SK-N-MC (cell line): Measurements from ENCODE around the gene BICC1.

Experiments
- DNase-seq: peaks from one replicate; pipeline ENCODE4 v3.0.0-alpha.2; 2011; ENCODE audit warnings: low read depth, low spot score
- H3K27ac ChIP-seq: fragments of 200-600 bp; sonication (generic); 2 replicates; pipeline ENCODE4 v1.5.1; 2016; ENCODE audit warnings: mixed run types
- H3K36me3 ChIP-seq: fragments of 200-600 bp; sonication (generic); 2 replicates; pipeline ENCODE4 v1.6.1; 2017; ENCODE audit warnings: antibody characterized with exemption, low read length, mixed read lengths; ENCODE audit not compliant: insufficient read depth
- H3K4me3 ChIP-seq: fragments of 200-600 bp; sonication (generic); 2 replicates; pipeline ENCODE4 v1.5.1; 2016
- H3K9ac ChIP-seq: fragments of 200-600 bp; sonication (generic); 2 replicates; pipeline ENCODE4 v1.8.0; 2017; ENCODE audit warnings: mixed run types, mixed read lengths; ENCODE audit not compliant: insufficient read length
- H3K9me3 ChIP-seq: fragments of 200-600 bp; sonication (generic); 2 replicates; pipeline ENCODE4 v1.6.1; 2017; ENCODE audit warnings: low read depth, mild to moderate bottlenecking, antibody characterized with exemption, low read length, moderate library complexity, mixed read lengths
- EZH2 ChIP-seq: fragments of 200-600 bp; sonication (generic); IDR thresholded peaks from one replicate; pipeline ENCODE4 v1.6.1; 2017; ENCODE audit warnings: antibody characterized with exemption
- FOXP2 ChIP-seq: optimal IDR thresholded peaks from 2 replicates; pipeline ENCODE3; 2011; ENCODE audit warnings: mild to moderate bottlenecking, moderate library complexity; ENCODE audit not compliant: insufficient read depth; ENCODE audit errors: extremely low read length, control extremely low read depth
- POLR2AphosphoS5 ChIP-seq: IDR thresholded peaks from 2 replicates; pipeline ENCODE4 v1.6.1; 2012; ENCODE audit warnings: mild to moderate bottlenecking, low read depth, low read length, borderline replicate concordance

The BICC1 gene

DNA sequence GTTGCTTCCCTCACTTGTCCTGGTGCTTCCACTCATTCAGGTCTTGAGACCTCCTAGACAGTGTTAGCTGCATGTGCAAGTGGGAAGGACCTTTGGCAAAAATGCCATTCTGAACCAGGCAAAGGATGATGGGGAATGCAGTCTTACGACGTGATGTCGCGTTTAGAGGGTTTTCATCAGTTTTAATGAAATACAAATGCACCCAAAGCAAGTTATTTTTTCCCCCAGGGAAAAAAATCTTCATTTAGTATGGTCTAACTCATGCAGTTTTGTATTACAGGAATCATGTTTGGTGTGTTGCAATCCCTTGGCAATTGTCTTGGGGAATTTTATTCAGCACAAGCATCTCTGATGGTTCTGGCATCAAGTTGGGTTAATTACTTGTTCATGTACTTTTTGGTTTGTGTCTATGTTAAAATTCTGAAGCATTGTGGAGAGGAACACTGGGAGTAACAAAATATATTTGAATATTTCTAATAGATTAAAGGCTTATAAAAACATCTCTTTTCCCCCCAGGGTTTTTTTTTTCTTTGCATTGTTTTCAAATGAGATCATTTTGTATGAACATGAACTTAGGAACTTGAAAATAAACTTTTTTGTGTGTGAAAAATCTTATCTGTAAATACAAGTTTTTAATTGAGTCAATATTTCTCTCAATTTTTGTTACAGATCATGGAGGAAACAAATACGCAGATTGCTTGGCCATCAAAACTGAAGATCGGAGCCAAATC, 188.9 kb downstream of the BICC1 start:
- H3K27ac ChIP-seq = no peak overlapping the region
- no peak for TF ChIP-seq FOXP2
- no peak for TF ChIP-seq POLR2AphosphoS5
- TF ChIP-seq EZH2 = no peak
- no peaks in the 10 kb centered on the region for H3K9me3 ChIP-seq
- H3K9ac ChIP-seq = no peak overlapping the region
- DNase-seq = no peak
- H3K4me3 ChIP-seq = no peak overlapping the region
- H3K36me3 ChIP-seq = no peaks in the 10 kb centered on the region

DNA sequence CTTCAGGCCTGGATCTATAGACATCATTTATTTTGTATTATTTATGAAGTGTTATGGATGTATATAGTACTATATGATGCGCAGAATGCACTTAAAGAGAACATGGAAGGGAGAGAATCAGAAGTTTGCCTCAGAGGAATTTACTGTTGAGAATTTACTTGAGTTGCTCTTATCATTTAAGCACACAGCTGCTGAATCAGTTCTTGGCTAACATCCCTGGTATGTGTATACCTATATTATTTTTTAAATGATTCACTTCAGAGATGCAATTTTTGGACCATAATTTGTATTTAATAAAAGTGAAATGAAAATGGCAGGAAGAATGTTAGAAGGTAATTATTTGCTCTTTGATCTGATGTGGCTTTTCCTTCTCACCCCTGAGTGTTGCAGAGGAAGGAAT, 191.6 kb downstream of the BICC1 start:
- no peak for DNase-seq
- TF ChIP-seq EZH2 = no peak
- TF ChIP-seq POLR2AphosphoS5 = no peak
- no peak for TF ChIP-seq FOXP2
- H3K4me3 ChIP-seq = no peak overlapping the region
- no peak overlapping the region for H3K27ac ChIP-seq
- H3K9me3 ChIP-seq = no peaks in the 10 kb centered on the region
- H3K36me3 ChIP-seq = no peaks in the 10 kb centered on the region
- H3K9ac ChIP-seq = no peak overlapping the region

DNA sequence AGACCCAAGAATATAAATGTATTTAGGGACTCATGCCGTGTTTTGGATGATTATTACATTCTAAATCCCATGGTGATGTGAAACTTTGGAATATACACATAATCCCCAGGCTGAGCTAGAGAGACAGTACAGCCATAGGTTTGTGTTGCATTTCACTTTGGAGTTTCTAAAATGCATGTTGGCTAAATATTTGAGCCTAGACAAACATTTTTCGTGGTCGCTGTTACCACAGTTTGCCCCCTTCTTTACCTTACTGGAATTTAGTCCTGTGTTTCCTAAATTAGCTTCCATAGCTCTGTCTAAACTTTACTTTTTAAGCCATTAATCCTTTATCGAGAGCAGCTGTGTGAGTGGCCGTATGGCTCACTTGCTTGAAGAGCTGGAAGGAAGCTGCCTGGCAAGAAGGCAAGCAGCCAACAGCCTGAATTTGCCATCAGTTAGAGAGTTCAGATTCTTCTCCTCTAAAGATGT, 192.0 kb downstream of the BICC1 start:
- no peaks in the 10 kb centered on the region for H3K36me3 ChIP-seq
- H3K9ac ChIP-seq = no peak overlapping the region
- H3K4me3 ChIP-seq = no peak overlapping the region
- no peak for TF ChIP-seq EZH2
- no peak for TF ChIP-seq POLR2AphosphoS5
- no peak for TF ChIP-seq FOXP2
- no peaks in the 10 kb centered on the region for H3K9me3 ChIP-seq
- no peak overlapping the region for H3K27ac ChIP-seq
- DNase-seq = no peak

DNA sequence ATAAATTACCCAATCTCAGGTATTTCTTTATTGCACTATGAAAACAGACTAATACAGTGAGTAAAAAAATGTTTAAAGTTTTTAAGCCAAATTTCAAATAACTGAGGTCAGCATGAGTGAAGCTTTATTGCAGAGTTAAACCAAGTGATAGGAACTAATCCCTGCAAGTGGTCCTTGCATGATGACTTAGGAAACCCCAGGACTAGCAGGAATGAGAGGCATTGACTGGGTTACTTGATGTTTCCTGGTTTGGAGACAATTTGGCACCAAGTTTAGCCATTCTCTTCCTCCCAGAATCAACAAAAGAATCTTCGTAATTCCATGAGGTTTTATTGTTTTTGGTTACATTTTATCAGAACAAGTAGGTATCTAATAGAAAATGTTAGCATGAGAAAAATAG, 194.2 kb downstream of the BICC1 start:
- H3K9ac ChIP-seq = no peak overlapping the region
- no peak overlapping the region for H3K4me3 ChIP-seq
- no peak for DNase-seq
- no peaks in the 10 kb centered on the region for H3K9me3 ChIP-seq
- H3K36me3 ChIP-seq = no peaks in the 10 kb centered on the region
- no peak overlapping the region for H3K27ac ChIP-seq
- no peak for TF ChIP-seq FOXP2
- no peak for TF ChIP-seq EZH2
- no peak for TF ChIP-seq POLR2AphosphoS5

DNA sequence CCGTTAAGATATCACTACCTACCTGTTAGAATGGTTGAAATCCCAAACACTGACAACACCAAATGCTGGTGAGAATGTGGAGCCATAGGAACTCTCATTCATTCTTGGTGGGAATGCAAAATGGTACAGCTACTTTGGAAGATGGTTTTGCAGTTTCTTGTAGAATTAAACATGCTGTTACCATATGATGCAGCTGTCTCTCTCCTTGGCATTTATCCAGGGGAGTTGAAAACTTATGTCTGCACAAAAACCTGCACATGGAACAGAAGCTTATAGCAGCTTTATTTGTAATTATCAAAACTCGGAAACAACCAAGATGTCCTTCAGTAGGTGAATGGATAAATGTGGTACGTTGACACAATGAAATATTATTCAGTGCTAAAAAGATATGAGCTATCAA, 199.5 kb downstream of the BICC1 start:
- Histone ChIP-seq H3K36me3 (no peaks in the 10 kb centered on the region), H3K9ac (no peak overlapping the region), H3K27ac (no peak overlapping the region), H3K9me3 (no peaks in the 10 kb centered on the region), H3K4me3 (no peak overlapping the region)
- DNase-seq = no peak
- no peak for TF ChIP-seq EZH2
- no peak for TF ChIP-seq FOXP2
- no peak for TF ChIP-seq POLR2AphosphoS5

DNA sequence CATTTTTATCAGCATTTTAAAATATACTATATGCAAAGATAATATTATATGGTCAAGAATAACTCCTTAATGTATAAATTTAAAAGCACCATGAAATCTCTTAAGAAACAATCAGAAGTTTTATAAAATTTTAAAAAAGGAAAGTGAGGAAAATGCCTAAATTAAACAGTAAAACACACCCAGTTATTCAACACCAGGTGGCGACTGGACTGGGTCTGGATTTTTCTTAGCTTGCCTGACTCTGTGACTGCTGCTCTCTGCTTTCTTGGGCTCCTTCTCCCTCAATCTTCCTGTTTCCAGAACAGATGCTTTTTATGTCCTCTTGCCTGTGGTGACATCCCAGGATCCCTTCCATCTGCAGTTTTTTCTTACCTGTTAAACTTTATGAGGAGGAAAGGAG, 200.3 kb downstream of the BICC1 start:
- no peak for DNase-seq

DNA sequence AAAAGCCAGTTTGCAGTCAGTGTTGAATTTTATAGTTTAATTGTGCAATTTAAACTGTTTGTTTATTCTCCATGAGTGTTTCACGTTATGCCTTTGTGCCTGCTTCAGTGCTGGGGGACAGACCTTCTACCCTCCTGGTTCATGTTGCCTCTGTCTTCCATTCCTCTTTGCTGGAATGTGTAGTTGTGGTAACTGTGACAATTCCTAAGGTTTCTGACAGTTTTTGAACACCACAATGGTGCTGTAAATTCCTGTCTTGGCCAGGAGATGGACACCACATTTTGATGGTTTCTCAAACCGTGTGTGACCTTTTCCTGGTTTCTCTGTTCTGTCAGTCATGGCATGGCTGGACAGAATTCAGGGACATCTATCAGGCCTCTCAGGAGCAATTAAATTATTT, 201.7 kb downstream of the BICC1 start:
- Histone ChIP-seq H3K4me3 (no peak overlapping the region), H3K36me3 (no peaks in the 10 kb centered on the region), H3K9me3 (no peaks in the 10 kb centered on the region), H3K9ac (no peak overlapping the region), H3K27ac (no peak overlapping the region)
- no peak for DNase-seq
- TF ChIP-seq FOXP2 (no peak), POLR2AphosphoS5 (no peak), EZH2 (no peak)

More for the DNA sequence above, 200.3 kb downstream of the BICC1 start:
- Histone ChIP-seq H3K27ac (no peak overlapping the region), H3K4me3 (no peak overlapping the region), H3K36me3 (no peaks in the 10 kb centered on the region), H3K9me3 (no peaks in the 10 kb centered on the region), H3K9ac (no peak overlapping the region)
- no peak for TF ChIP-seq FOXP2

DNA sequence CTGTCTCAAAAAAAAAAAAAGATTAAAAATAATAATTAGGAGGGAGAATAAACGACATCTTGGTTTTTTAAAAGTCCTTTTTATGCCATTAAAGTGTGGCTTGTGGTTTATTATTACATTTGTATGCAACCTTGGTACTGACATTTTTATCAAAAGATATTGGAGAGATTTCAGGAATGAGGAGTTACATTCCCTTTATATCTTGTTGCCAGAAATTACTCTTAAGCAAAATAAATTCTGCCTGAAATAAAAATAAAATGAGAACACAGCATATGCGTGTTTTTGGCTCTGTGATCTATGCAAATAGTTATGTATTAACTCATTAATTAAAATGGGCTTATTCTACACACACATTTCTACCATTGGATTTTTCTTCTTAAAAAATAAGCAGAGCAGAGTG, 202.4 kb downstream of the BICC1 start:
- TF ChIP-seq FOXP2 (no peak), EZH2 (no peak), POLR2AphosphoS5 (no peak)
- Histone ChIP-seq H3K4me3 (no peak overlapping the region), H3K9me3 (no peaks in the 10 kb centered on the region), H3K9ac (no peak overlapping the region), H3K36me3 (no peaks in the 10 kb centered on the region), H3K27ac (no peak overlapping the region)
- no peak for DNase-seq

DNA sequence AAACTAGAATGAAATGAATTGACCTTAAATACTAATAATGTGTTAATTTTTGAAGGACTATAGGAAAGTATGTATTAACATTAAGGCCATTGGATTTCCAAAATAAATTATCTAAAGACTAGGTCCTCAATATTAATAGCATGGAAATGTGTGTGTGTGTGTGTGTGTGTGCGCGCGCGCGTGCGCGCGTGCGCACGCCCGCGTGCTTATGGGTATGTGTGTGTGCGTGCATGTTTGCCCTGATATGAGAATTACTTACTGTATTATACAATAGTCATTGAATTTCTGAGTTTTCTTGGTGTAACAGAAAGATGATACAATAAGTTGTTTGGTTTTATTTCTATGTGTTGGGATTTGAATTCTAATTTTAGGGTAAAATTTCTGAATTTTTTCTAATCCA, 205.9 kb downstream of the BICC1 start:
- no peak overlapping the region for H3K4me3 ChIP-seq

More for the DNA sequence above, 205.9 kb downstream of the BICC1 start:
- H3K36me3 ChIP-seq = no peaks in the 10 kb centered on the region
- TF ChIP-seq FOXP2 (no peak), POLR2AphosphoS5 (no peak), EZH2 (no peak)
- H3K9ac ChIP-seq = no peak overlapping the region
- no peaks in the 10 kb centered on the region for H3K9me3 ChIP-seq
- no peak overlapping the region for H3K27ac ChIP-seq
- DNase-seq = no peak
